Kidney (tissue), 14 donors: Measurements from ENCODE around the gene ARHGEF7. TPM values are rescaled to one million over a fixed set of nuclear protein-coding genes. Genes with fewer than 3 reads are reported as not detected.
A peak's percentile ranks its signal among the peaks of the same experiment; 100 is the strongest.
"Not testable (repeated sequence)": the region's sequence is repeated elsewhere in the genome, so short reads cannot be mapped to it uniquely, and the experiment has no call there.

Experiments used
- DNase-seq, 5 donors: peaks; one replicate each; pipeline ENCODE4 v3.0.0-alpha.2; 2013 to 2020
- FAIRE-seq: peaks from 2 replicates; lab custom pipeline; 2012; peaks lifted over from hg19 to GRCh38; lab: Jason Lieb, UNC
- H3K27ac ChIP-seq, 2 donors: one replicate each; pipeline ENCODE4 v1.7.0; 2013; ENCODE audit warnings: low read depth in 2 of 2, low read length in 2 of 2, inconsistent platforms in 1 of 2
- H3K27me3 ChIP-seq: one replicate; pipeline ENCODE4 v1.7.1; 2013; ENCODE audit warnings: low read length, inconsistent platforms; ENCODE audit not compliant: control insufficient read depth, insufficient read depth
- H3K36me3 ChIP-seq, 3 donors: one replicate each; pipeline versions ENCODE4 v1.7.0 to v1.7.1; 2013; ENCODE audit warnings: low read length in 3 of 3, control low read depth in 1 of 3, inconsistent platforms in 1 of 3; ENCODE audit not compliant: insufficient read depth in 3 of 3, control insufficient read depth in 2 of 3
- H3K4me1 ChIP-seq, 3 donors: one replicate each; pipeline versions ENCODE4 v1.7.0 to v1.7.1; 2013; ENCODE audit warnings: low read length in 3 of 3, inconsistent platforms in 1 of 3, low read depth in 1 of 3; ENCODE audit not compliant: control insufficient read depth in 2 of 3, insufficient read depth in 2 of 3
- H3K4me3 ChIP-seq, 3 donors: one replicate each; pipeline versions ENCODE4 v1.7.0 to v1.8.1; 2013; ENCODE audit warnings: low read length in 3 of 3, control low read depth in 1 of 3, inconsistent platforms in 1 of 3
- H3K9ac ChIP-seq, 3 donors: one replicate each; pipeline versions ENCODE4 v1.7.0 to v1.7.1; 2013; ENCODE audit warnings: low read length in 3 of 3, control low read depth in 1 of 3, inconsistent platforms in 1 of 3
- H3K9me3 ChIP-seq, 3 donors: one replicate each; pipeline versions ENCODE4 v1.7.0 to v1.7.1; 2013; ENCODE audit warnings: low read length in 3 of 3, control low read depth in 1 of 3, inconsistent platforms in 1 of 3; ENCODE audit not compliant: control insufficient read depth in 2 of 3, insufficient read depth in 1 of 3
- CTCF ChIP-seq: IDR thresholded peaks from 3 replicates; pipeline ENCODE4 v1.5.1; 2012; ENCODE audit warnings: mild to moderate bottlenecking, moderate library complexity, borderline replicate concordance; ENCODE audit not compliant: insufficient read depth; ENCODE audit errors: extremely low read depth
- intact Hi-C: fragments of 100-400 bp; cut with DNase I; formaldehyde crosslinking; loops from one replicate; pipeline ENCODE4 v1.11.1; 2022
- polyA plus RNA-seq: library from polyadenylated mRNA; stranded (reverse); fragments of 350-450 nt; fragmentation: Illumina TruSeq; extraction: RNeasy Lipid Tissue Mini Kit (QIAGEN cat#74804); gene quantifications from one replicate; pipeline ENCODE4 v1.2.3, GENCODE V29; 2014; ENCODE audit warnings: low read depth, low replicate concordance; ENCODE audit not compliant: insufficient read depth
- total RNA-seq: library from RNA; stranded (reverse); fragmentation: NEBNext Ultra II Directional; extraction: Animal tissue kit (Norgen Biotek cat#: 25700); gene quantifications from one replicate; pipeline ENCODE4 v1.2.1, GENCODE V29; 2021
- donor health status: control.
- donor health status: control.
- donor health status: control.
- donor health status: control.
- donor health status: control.
- donor health status: DM: yes; HTN: yes; CAD: no.
- donor health status: Normal renal cell carcinoma (clear cell type).

ARHGEF7 gene
- total and polyA plus RNA-seq, 2 donors from 2014 or later = 17.9 to 56.4 TPM

DNA sequence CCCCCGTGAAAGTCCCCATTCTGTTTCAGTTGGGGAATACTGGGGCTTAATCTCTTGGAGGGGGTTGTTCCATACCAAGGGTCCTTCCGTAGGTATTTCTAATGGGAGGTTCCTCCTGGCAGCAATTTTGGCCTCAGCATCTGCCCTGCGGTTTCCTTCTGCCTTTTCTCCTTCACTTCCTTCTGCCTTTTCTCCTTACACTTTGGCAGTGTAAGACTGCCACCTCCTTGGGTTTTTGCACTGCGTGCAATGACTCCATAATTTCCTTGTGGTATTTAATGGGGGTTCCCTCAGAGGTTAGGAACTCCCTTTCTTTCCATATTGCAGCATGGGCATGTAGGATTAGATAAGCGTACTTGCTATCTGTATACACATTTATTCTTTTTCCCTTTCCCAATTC is 78.1 kb downstream of the ARHGEF7 start:
- H3K4me3 ChIP-seq, H3K27me3 ChIP-seq: not testable (repeated sequence)

DNA sequence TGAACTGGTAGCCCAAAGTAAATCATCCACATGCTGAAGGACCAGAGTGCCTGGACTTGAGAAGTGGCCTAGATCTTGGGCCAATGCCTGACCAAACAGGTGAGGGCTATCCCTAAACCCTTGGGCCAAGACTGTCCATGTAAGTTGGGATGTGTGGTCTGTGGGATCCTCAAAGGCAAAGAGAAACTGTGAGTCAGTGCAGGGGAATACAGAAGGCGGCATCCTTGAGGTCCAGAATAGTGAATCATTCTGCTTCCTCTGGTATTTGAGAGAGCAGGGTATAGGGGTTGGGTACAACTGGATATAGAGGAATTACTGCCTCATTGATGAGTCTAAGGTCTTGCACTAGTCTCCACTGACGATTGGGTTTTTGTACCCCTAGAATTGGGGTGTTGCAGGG is 79.5 kb downstream of the ARHGEF7 start:
- H3K9ac ChIP-seq, FAIRE-seq, intact Hi-C loops: not testable (repeated sequence)

More for the DNA sequence above, 78.1 kb downstream of the ARHGEF7 start:
- FAIRE-seq, DNase-seq, H3K36me3 ChIP-seq, H3K27ac ChIP-seq, H3K9ac ChIP-seq, H3K9me3 ChIP-seq, intact Hi-C loops, H3K4me1 ChIP-seq: not testable (repeated sequence)

GRCh38 chr13:111198732-111199378 is 83.7 kb downstream of the ARHGEF7 start:
- H3K9me3 ChIP-seq, H3K4me1 ChIP-seq, H3K9ac ChIP-seq, DNase-seq, H3K4me3 ChIP-seq, FAIRE-seq, H3K27ac ChIP-seq, H3K36me3 ChIP-seq, intact Hi-C loops, H3K27me3 ChIP-seq: not testable (repeated sequence)

More for the DNA sequence above, 79.5 kb downstream of the ARHGEF7 start:
- H3K9me3 ChIP-seq, H3K27ac ChIP-seq, DNase-seq, H3K4me3 ChIP-seq, H3K36me3 ChIP-seq, H3K4me1 ChIP-seq, H3K27me3 ChIP-seq: not testable (repeated sequence)

DNA sequence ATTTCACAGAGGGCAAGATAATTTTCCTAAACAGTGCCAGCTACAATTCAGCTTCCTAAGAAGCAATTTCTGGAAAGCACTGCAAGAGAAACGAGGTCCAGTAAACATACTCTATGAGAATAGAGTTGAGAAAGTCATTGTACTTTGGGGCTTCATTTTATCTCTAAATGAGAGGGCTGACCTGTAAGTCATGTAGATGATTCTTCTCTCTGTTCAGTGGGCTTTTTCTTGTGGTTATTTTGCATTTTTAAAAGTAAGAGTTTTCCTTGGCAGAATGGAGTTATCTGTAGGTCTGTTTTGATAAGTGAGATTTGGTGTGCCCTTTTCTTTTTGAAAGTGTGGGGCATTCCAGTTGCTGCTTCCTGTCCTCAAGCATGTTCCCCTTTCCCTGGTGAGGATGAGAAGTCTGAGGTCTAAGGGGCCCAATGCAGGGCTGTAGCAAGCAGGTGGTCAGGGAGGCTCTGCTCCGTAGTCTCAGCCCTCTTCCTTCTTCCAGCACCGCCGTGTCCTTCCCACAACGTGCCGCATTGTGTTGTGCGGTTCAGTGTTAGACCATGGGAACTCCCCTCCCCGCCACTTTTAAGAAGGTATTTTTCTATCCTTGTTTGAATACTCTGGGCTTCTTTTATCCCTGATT is 86.3 kb downstream of the ARHGEF7 start:
- H3K27ac ChIP-seq = peak overlapping the region in 1 of 2 donors; percentile 79
- intact Hi-C loops = no loop called here
- peaks cover 0 to 9% (median 4%) of the 10 kb centered on the region in 3 donors for H3K4me1 ChIP-seq

More for the DNA sequence above, 86.3 kb downstream of the ARHGEF7 start:
- Histone ChIP-seq H3K27me3 (no peaks in the 10 kb centered on the region), H3K4me3 (no peak overlapping the region), H3K36me3 (peaks cover 0 to 3% (median 0%) of the 10 kb centered on the region in 3 donors), H3K9me3 (no peaks in the 10 kb centered on the region), H3K9ac (no peak overlapping the region)
- DNase-seq = no peak
- TF ChIP-seq CTCF = no peak
- no peak for FAIRE-seq
